SK-N-SH (cell line): ENCODE data around the gene TNFAIP8L1. TPM values are rescaled to one million over a fixed set of nuclear protein-coding genes. Genes with fewer than 3 reads are reported as not detected.

Experiments used
- CTCF ChIA-PET: fragments of 300-600, 350-600 bp; formaldehyde crosslinking; extraction: SDS; loops from one replicate; lab custom pipeline; 2021; lab: Yijun Ruan, JAX
- POLR2A ChIA-PET: fragments of 350-600 bp; sonication (Branson Sonifier 250); formaldehyde crosslinking; extraction: SDS; loops from one replicate; lab custom pipeline; 2020; ENCODE audit warnings: antibody characterized with exemption, inconsistent platforms; lab: Yijun Ruan, JAX
- DNase-seq: peaks from one replicate; pipeline ENCODE4 v3.0.0; 2012
- H2AFZ ChIP-seq: fragments of 200-600 bp; sonication (generic); 2 replicates; pipeline ENCODE4 v1.8.1; 2016; ENCODE audit warnings: antibody characterized with exemption, mild to moderate bottlenecking, low read depth
- H3F3A ChIP-seq: fragments of 200-600 bp; sonication (generic); replicated peaks from 2 replicates; pipeline ENCODE3; 2016; ENCODE audit warnings: antibody characterized with exemption, mild to moderate bottlenecking; ENCODE audit not compliant: insufficient read depth
- H3K27ac ChIP-seq, 2 experiments: fragments of 200-500 bp in 1 of 2; fragments of 200-600 bp in 1 of 2; sonication (Bioruptor generic) in 1 of 2; sonication (generic), shearing (Covaris generic) in 1 of 2; 2 replicates each; pipeline versions ENCODE4 v1.5.1 to v1.6.1; 2014 to 2016; ENCODE audit warnings: low read depth in 2 of 2, inconsistent platforms in 1 of 2, low read length in 1 of 2, mild to moderate bottlenecking in 1 of 2, mixed read lengths in 1 of 2
- H3K27me3 ChIP-seq: fragments of 200-600 bp; sonication (generic), shearing (Covaris generic); 2 replicates; pipeline ENCODE4 v1.6.1; 2016; ENCODE audit warnings: mixed run types; ENCODE audit not compliant: insufficient read depth
- H3K36me3 ChIP-seq, 2 experiments: fragments of 200-500 bp in 1 of 2; fragments of 200-600 bp in 1 of 2; sonication (Bioruptor generic) in 1 of 2; sonication (generic) in 1 of 2; replicated peaks in 1 of 2; 2 replicates each; pipeline versions ENCODE3 to v1.5.1; 2014 to 2016; ENCODE audit warnings: low read length in 1 of 2, mild to moderate bottlenecking in 1 of 2; ENCODE audit not compliant: insufficient read depth in 2 of 2, control insufficient read depth in 1 of 2
- H3K4me1 ChIP-seq, 2 experiments: fragments of 200-500 bp in 1 of 2; fragments of 200-600 bp in 1 of 2; sonication (Bioruptor generic) in 1 of 2; sonication (generic), shearing (Covaris generic) in 1 of 2; 2 replicates each; pipeline versions ENCODE4 v1.5.1 to v1.6.1; 2014 to 2016; ENCODE audit warnings: low read depth in 1 of 2, low read length in 1 of 2, mixed run types in 1 of 2; ENCODE audit not compliant: insufficient read depth in 2 of 2, control insufficient read depth in 1 of 2
- H3K4me2 ChIP-seq: fragments of 200-600 bp; sonication (generic), shearing (Covaris generic); 2 replicates; pipeline ENCODE4 v1.6.1; 2017; ENCODE audit warnings: mixed run types
- H3K4me3 ChIP-seq, 2 experiments: fragments of 200-500 bp in 1 of 2; fragments of 200-600 bp in 1 of 2; sonication (Bioruptor generic) in 1 of 2; sonication (generic), shearing (Covaris generic) in 1 of 2; 2 replicates each; pipeline versions ENCODE4 v1.5.1 to v1.8.1; 2014 to 2016; ENCODE audit warnings: low read depth in 2 of 2, inconsistent platforms in 1 of 2, low read length in 1 of 2, mild to moderate bottlenecking in 1 of 2, mixed read lengths in 1 of 2, moderate library complexity in 1 of 2
- H3K79me2 ChIP-seq: fragments of 200-600 bp; sonication (generic); 2 replicates; pipeline ENCODE4 v1.8.1; 2017; ENCODE audit warnings: mild to moderate bottlenecking; ENCODE audit not compliant: insufficient read depth
- H3K9ac ChIP-seq: fragments of 200-600 bp; sonication (generic); 2 replicates; pipeline ENCODE4 v1.6.1; 2017; ENCODE audit warnings: mixed run types
- H3K9me2 ChIP-seq: fragments of 200-600 bp; sonication (generic); 2 replicates; pipeline ENCODE4 v1.6.1; 2017; ENCODE audit warnings: mixed run types
- H3K9me3 ChIP-seq: fragments of 200-600 bp; sonication (generic); 2 replicates; pipeline ENCODE4 v1.6.1; 2017; ENCODE audit warnings: mixed run types, mild to moderate bottlenecking, moderate library complexity
- H4K20me1 ChIP-seq: fragments of 200-600 bp; sonication (generic); 2 replicates; pipeline ENCODE4 v1.6.1; 2017; ENCODE audit warnings: mild to moderate bottlenecking, mixed run types; ENCODE audit not compliant: insufficient read depth
- CHD2 ChIP-seq: fragments of 150-350 bp; IDR thresholded peaks from 2 replicates; pipeline ENCODE4 v1.6.1; 2018; ENCODE audit warnings: low read length; ENCODE audit not compliant: partially characterized antibody
- ELF1 ChIP-seq: IDR thresholded peaks from 2 replicates; pipeline ENCODE4 v1.4.0; 2012
- EZH2phosphoT487 ChIP-seq: fragments of 200-600 bp; sonication (generic); IDR thresholded peaks from 2 replicates; pipeline ENCODE4 v1.6.1; 2017; ENCODE audit warnings: low read depth, mixed run types, mild to moderate bottlenecking, antibody characterized with exemption, moderate library complexity, borderline replicate concordance
- FOXM1 ChIP-seq: IDR thresholded peaks from 2 replicates; pipeline ENCODE4 v1.4.0; 2012; ENCODE audit warnings: low read depth, mild to moderate bottlenecking
- GABPA ChIP-seq: IDR thresholded peaks from 2 replicates; pipeline ENCODE4 v1.4.0; 2012; ENCODE audit warnings: low read depth, mild to moderate bottlenecking
- JUND ChIP-seq: IDR thresholded peaks from 2 replicates; pipeline ENCODE4 v1.4.0; 2012
- MEF2A ChIP-seq: IDR thresholded peaks from 2 replicates; pipeline ENCODE4 v1.4.0; 2012; ENCODE audit warnings: low read depth, borderline replicate concordance
- MXI1 ChIP-seq: IDR thresholded peaks from 2 replicates; pipeline ENCODE4 v1.6.1; 2012; ENCODE audit warnings: mild to moderate bottlenecking, low read depth, low read length, improper control_type of control experiment
- NFIC ChIP-seq: IDR thresholded peaks from 2 replicates; pipeline ENCODE4 v1.4.0; 2012; ENCODE audit warnings: borderline replicate concordance
- POLR2AphosphoS5 ChIP-seq: IDR thresholded peaks from 2 replicates; pipeline ENCODE4 v1.6.1; 2012; ENCODE audit warnings: low read depth, low read length
- RAD21 ChIP-seq: IDR thresholded peaks from 2 replicates; pipeline ENCODE4 v1.6.1; 2012; ENCODE audit warnings: mild to moderate bottlenecking, low read length
- RCOR1 ChIP-seq: fragments of 150-350 bp; IDR thresholded peaks from 2 replicates; pipeline ENCODE4 v1.6.1; 2017; ENCODE audit warnings: antibody characterized with exemption, low read length
- RFX5 ChIP-seq: IDR thresholded peaks from 2 replicates; pipeline ENCODE4 v1.6.1; 2012; ENCODE audit warnings: mild to moderate bottlenecking, improper control_type of control experiment, low read length
- SIN3A ChIP-seq: IDR thresholded peaks from 2 replicates; pipeline ENCODE4 v1.6.1; 2012; ENCODE audit warnings: low read depth, mild to moderate bottlenecking, low read length, moderate library complexity, borderline replicate concordance
- SMC3 ChIP-seq: IDR thresholded peaks from 2 replicates; pipeline ENCODE4 v1.6.1; 2012; ENCODE audit warnings: low read depth, low read length, improper control_type of control experiment
- YY1 ChIP-seq: IDR thresholded peaks from 2 replicates; pipeline ENCODE4 v1.4.0; 2012; ENCODE audit warnings: low read depth, mild to moderate bottlenecking
- WGBS: methylation state at CpG from one replicate; pipeline ENCODE4 v1.1.6; 2017; ENCODE audit warnings: low lambda C conversion rate; 5-methylcytosine and 5-hydroxymethylcytosine counted together
- polyA plus RNA-seq, 3 experiments: library from polyadenylated mRNA; depleted of rRNA; stranded (reverse); fragments of >200 nt; gene quantifications; 2 replicates each; pipeline ENCODE4 v1.2.3, GENCODE V29; 2012
- TF ChIP-seq, protein P1 (sequence below): IDR thresholded peaks from 2 replicates; pipeline ENCODE4 v1.4.0; 2012; ENCODE audit warnings: low read depth, borderline replicate concordance
- TF ChIP-seq, protein P2 (sequence below): IDR thresholded peaks from 2 replicates; pipeline ENCODE4; 2012
- TF ChIP-seq, protein P3 (sequence below): fragments of 200-600 bp; sonication (generic); IDR thresholded peaks from 2 replicates; pipeline ENCODE4 v1.6.1; 2017; ENCODE audit warnings: antibody characterized with exemption, mild to moderate bottlenecking, moderate library complexity
- TF ChIP-seq, protein P4 (sequence below): IDR thresholded peaks from 2 replicates; pipeline ENCODE4 v1.4.0; 2012; ENCODE audit warnings: low read depth

The TNFAIP8L1 gene
- polyA plus RNA-seq, 1 of the 3 experiments (the other 2 are of a cell fraction), result 6.4 TPM

DNA sequence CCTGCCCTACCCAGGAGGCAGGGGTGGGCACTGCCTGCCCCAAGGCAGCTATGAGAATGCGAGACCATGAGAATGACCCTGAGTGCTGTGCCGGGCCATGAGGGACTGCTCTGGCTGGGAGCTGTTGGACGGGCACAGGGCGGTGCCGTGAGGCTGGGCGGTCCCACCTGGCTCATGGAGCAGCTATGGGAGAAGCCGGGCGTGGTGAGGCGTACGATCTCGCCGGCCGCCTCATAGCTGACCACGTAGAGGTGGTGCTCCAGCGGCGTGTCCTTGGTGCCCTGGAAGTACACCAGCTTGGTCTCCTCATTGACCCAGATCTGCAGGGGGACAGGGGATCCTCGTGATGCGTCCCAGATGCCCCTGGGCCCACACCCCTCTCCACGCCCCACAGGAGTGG, 50.1 kb downstream of the TNFAIP8L1 start:
- H3K9ac ChIP-seq, result no peak overlapping the region
- no peak overlapping the region for H3K27ac ChIP-seq
- H3K4me2 ChIP-seq, result no peak overlapping the region
- H4K20me1 ChIP-seq, result no peaks in the 10 kb centered on the region
- no peaks in the 10 kb centered on the region for H3K9me3 ChIP-seq
- POLR2A ChIA-PET, result no interaction called here
- H3K4me1 ChIP-seq, result peaks cover 0 to 5% of the 10 kb centered on the region in 2 experiments; a peak in 1 of 4 replicates
- H3K9me2 ChIP-seq, result no peaks in the 10 kb centered on the region
- TF ChIP-seq, protein P1, sequence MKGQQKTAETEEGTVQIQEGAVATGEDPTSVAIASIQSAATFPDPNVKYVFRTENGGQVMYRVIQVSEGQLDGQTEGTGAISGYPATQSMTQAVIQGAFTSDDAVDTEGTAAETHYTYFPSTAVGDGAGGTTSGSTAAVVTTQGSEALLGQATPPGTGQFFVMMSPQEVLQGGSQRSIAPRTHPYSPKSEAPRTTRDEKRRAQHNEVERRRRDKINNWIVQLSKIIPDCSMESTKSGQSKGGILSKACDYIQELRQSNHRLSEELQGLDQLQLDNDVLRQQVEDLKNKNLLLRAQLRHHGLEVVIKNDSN, result no peak
- TF ChIP-seq, protein P2, sequence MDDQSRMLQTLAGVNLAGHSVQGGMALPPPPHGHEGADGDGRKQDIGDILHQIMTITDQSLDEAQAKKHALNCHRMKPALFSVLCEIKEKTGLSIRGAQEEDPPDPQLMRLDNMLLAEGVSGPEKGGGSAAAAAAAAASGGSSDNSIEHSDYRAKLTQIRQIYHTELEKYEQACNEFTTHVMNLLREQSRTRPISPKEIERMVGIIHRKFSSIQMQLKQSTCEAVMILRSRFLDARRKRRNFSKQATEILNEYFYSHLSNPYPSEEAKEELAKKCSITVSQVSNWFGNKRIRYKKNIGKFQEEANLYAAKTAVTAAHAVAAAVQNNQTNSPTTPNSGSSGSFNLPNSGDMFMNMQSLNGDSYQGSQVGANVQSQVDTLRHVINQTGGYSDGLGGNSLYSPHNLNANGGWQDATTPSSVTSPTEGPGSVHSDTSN, result no peak
- no peak for TF ChIP-seq FOXM1
- no peak for TF ChIP-seq EZH2phosphoT487
- TF ChIP-seq SIN3A, result no peak
- TF ChIP-seq CHD2, result no peak
- TF ChIP-seq ELF1, result no peak
- no peak for TF ChIP-seq SMC3
- TF ChIP-seq RAD21, result no peak
- no peak for TF ChIP-seq NFIC
- no peak for TF ChIP-seq MEF2A
- TF ChIP-seq MXI1, result no peak
- TF ChIP-seq YY1, result no peak
- no peak for TF ChIP-seq GABPA
- no peak for TF ChIP-seq RFX5
- TF ChIP-seq, protein P3, sequence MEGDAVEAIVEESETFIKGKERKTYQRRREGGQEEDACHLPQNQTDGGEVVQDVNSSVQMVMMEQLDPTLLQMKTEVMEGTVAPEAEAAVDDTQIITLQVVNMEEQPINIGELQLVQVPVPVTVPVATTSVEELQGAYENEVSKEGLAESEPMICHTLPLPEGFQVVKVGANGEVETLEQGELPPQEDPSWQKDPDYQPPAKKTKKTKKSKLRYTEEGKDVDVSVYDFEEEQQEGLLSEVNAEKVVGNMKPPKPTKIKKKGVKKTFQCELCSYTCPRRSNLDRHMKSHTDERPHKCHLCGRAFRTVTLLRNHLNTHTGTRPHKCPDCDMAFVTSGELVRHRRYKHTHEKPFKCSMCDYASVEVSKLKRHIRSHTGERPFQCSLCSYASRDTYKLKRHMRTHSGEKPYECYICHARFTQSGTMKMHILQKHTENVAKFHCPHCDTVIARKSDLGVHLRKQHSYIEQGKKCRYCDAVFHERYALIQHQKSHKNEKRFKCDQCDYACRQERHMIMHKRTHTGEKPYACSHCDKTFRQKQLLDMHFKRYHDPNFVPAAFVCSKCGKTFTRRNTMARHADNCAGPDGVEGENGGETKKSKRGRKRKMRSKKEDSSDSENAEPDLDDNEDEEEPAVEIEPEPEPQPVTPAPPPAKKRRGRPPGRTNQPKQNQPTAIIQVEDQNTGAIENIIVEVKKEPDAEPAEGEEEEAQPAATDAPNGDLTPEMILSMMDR, result no peak
- TF ChIP-seq, protein P4, sequence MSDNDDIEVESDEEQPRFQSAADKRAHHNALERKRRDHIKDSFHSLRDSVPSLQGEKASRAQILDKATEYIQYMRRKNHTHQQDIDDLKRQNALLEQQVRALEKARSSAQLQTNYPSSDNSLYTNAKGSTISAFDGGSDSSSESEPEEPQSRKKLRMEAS, result no peak
- TF ChIP-seq POLR2AphosphoS5, result no peak
- no peak for TF ChIP-seq JUND
- TF ChIP-seq RCOR1, result no peak
- H2AFZ ChIP-seq, result no peak overlapping the region
- H3F3A ChIP-seq, result peaks cover 6% of the 10 kb centered on the region
- H3K79me2 ChIP-seq, result no peaks in the 10 kb centered on the region; the same call in 1 of the 2 replicates
- no peak for DNase-seq
- peaks cover 29 to 63% of the 10 kb centered on the region in 2 experiments for H3K36me3 ChIP-seq
- 99% methylated on average over 12 of the region's 19 CpGs for WGBS
- no peaks in the 10 kb centered on the region for H3K27me3 ChIP-seq
- CTCF ChIA-PET, result interaction anchor here (1.5 to 2.1 kb wide), 2 partner anchors 12 to 28 kb away, joined by 3 to 9 read pairs; no protein-coding TSS in a partner anchor
- H3K4me3 ChIP-seq, result no peak overlapping the region
